Fibroblast of villous mesenchyme (primary cell): ENCODE data around the gene NFE2L1. TPM values are rescaled to one million over a fixed set of nuclear protein-coding genes. Genes with fewer than 3 reads are reported as not detected.

Experiments used
- DNase-seq: peaks from one replicate; pipeline ENCODE4 v3.0.0-alpha.2; 2010; ENCODE audit warnings: low read depth
- H3K4me3 ChIP-seq: 2 replicates; pipeline ENCODE4 v1.5.1; 2011; ENCODE audit warnings: low read depth, mild to moderate bottlenecking, low read length
- CTCF ChIP-seq: IDR thresholded peaks from 2 replicates; pipeline ENCODE4 v1.5.1; 2012; ENCODE audit warnings: low read depth, mild to moderate bottlenecking, low read length; ENCODE audit not compliant: insufficient read depth
- total RNA-seq: library from RNA; depleted of rRNA; stranded (reverse); fragments of >200 nt; gene quantifications from 2 replicates; pipeline ENCODE4 v1.2.3, GENCODE V29; 2012

Gene NFE2L1
- total RNA-seq, 1 donor: 110 TPM

GRCh38 chr17:48023400-48024148, 24.6 kb upstream of the NFE2L1 start:
- TF ChIP-seq CTCF: no peak
- DNase-seq: no peak
- peak overlapping the region; percentile 59 for H3K4me3 ChIP-seq

GRCh38 chr17:48024149-48025039, 23.8 kb upstream of the NFE2L1 start:
- peak overlapping the region; percentile 59 for H3K4me3 ChIP-seq
- TF ChIP-seq CTCF: no peak
- no peak for DNase-seq

GRCh38 chr17:48025040-48025903, 22.9 kb upstream of the NFE2L1 start:
- peak; percentile 62 for TF ChIP-seq CTCF
- peak overlapping the region; percentile 63 for H3K4me3 ChIP-seq
- DNase-seq: peak; percentile 97

GRCh38 chr17:48025904-48026501, 22.2 kb upstream of the NFE2L1 start:
- no peak overlapping the region for H3K4me3 ChIP-seq
- TF ChIP-seq CTCF: no peak
- no peak for DNase-seq

- no peak overlapping the region for H3K4me3 ChIP-seq
- DNase-seq: peak; percentile 89
- TF ChIP-seq CTCF: peak; percentile 94
Observed at GRCh38 chr17:48026502-48027321, 21.4 kb upstream of the NFE2L1 start.
